Adipose tissue (tissue), 3 donors: ENCODE results near the gene SDC3. TPM values are rescaled to one million over a fixed set of nuclear protein-coding genes. Genes with fewer than 3 reads are reported as not detected.
"Not testable (repeated sequence)": the region's sequence is repeated elsewhere in the genome, so short reads cannot be mapped to it uniquely, and the experiment has no call there.

Experiments
- H3K27ac ChIP-seq: one replicate; pipeline ENCODE4 v1.5.1; 2013; ENCODE audit warnings: low read depth, low read length
- WGBS, 3 donors: extraction: QIAGEN DNeasy Blood & Tissue Kit; methylation state at CpG; one replicate each; pipeline ENCODE4 v1.1.7; 2013; 5-methylcytosine and 5-hydroxymethylcytosine counted together
- polyA plus RNA-seq, 3 donors: library from polyadenylated mRNA; stranded (reverse); fragments of 200-250 nt; gene quantifications; one replicate each; pipeline ENCODE4 v1.2.3, GENCODE V29; 2013
- donor health status: healthy with polysubstance abuse.
- donor health status: Bipolar disorder and iron deficiency.
- donor health status: healthy.

SDC3 gene
- polyA plus RNA-seq: 10 to 100 TPM in 2 of 3 donors, 1 to 10 TPM in 1; 5.7 to 29.0 (median 19.8) TPM

- 3 to 4% (median 4%) methylated on average over 32 to 64 of the region's 68 CpGs for WGBS, 3 donors
- H3K27ac ChIP-seq: no peak within 1 kb of the TSS
Observed at GRCh38 chr1:30908696-30909364, at the start of gene SDC3. TSS of gene SDC3 (minus strand) at chr1:30908758. CDS start at chr1:30908586, 172 bp downstream.

- no peak overlapping the region for H3K27ac ChIP-seq
- WGBS, 3 donors: 79 to 92% (median 91%) methylated on average over 4 of the region's 4 CpGs
Observed at GRCh38 chr1:30957560-30958222, 49.1 kb upstream of the SDC3 start.

GRCh38 chr1:30955448-30956015 lies 47.0 kb upstream of the SDC3 start:
- 24 to 46% (median 38%) methylated on average over 1 of the region's 1 CpG for WGBS, 3 donors
- H3K27ac ChIP-seq: no peak overlapping the region

- no peak overlapping the region for H3K27ac ChIP-seq
- WGBS, 3 donors: 93 to 94% (median 93%) methylated on average over 11 of the region's 11 CpGs
Observed at GRCh38 chr1:30953685-30954084, 45.1 kb upstream of the SDC3 start.

GRCh38 chr1:30952098-30952497 lies 43.5 kb upstream of the SDC3 start:
- 86 to 90% (median 90%) methylated on average over 5 of the region's 5 CpGs for WGBS, 3 donors
- H3K27ac ChIP-seq: no peak overlapping the region

- 72 to 96% (median 92%) methylated on average over 5 of the region's 5 CpGs for WGBS, 3 donors
Observed at GRCh38 chr1:30950700-30951099, 42.1 kb upstream of the SDC3 start.

GRCh38 chr1:30950053-30950452 lies 41.5 kb upstream of the SDC3 start:
- WGBS, 3 donors: 63 to 96% (median 93%) methylated on average over 5 of the region's 5 CpGs

More at GRCh38 chr1:30950700-30951099, 42.1 kb upstream of the SDC3 start:
- no peak overlapping the region for H3K27ac ChIP-seq

GRCh38 chr1:30949487-30949838 lies 40.9 kb upstream of the SDC3 start:
- WGBS, 3 donors: no CpG with 5 or more reads among the region's 1 CpG
- not testable (repeated sequence) for H3K27ac ChIP-seq

More at GRCh38 chr1:30950053-30950452, 41.5 kb upstream of the SDC3 start:
- no peak overlapping the region for H3K27ac ChIP-seq

GRCh38 chr1:30948813-30949486 lies 40.4 kb upstream of the SDC3 start:
- WGBS, 3 donors: 52 to 80% (median 76%) methylated on average over 1 of the region's 5 CpGs
- H3K27ac ChIP-seq: not testable (repeated sequence)

GRCh38 chr1:30948278-30948677 lies 39.7 kb upstream of the SDC3 start:
- 86 to 95% (median 91%) methylated on average over 3 of the region's 3 CpGs for WGBS, 3 donors

GRCh38 chr1:30947212-30947611 lies 38.7 kb upstream of the SDC3 start:
- no peak overlapping the region for H3K27ac ChIP-seq

More at GRCh38 chr1:30948278-30948677, 39.7 kb upstream of the SDC3 start:
- H3K27ac ChIP-seq: no peak overlapping the region

GRCh38 chr1:30942326-30942963 lies 33.9 kb upstream of the SDC3 start:
- whole genome bisulfite sequencing, 3 donors: 92 to 95% (median 92%) methylated on average over 7 of the region's 7 CpGs

GRCh38 chr1:30940541-30940940 lies 32.0 kb upstream of the SDC3 start:
- no peak overlapping the region for H3K27ac ChIP-seq

More at GRCh38 chr1:30942326-30942963, 33.9 kb upstream of the SDC3 start:
- no peak overlapping the region for H3K27ac ChIP-seq

GRCh38 chr1:30936541-30937171 lies 28.1 kb upstream of the SDC3 start:
- WGBS, 3 donors: 92 to 94% (median 93%) methylated on average over 20 of the region's 20 CpGs
- H3K27ac ChIP-seq: no peak overlapping the region

GRCh38 chr1:30935758-30936157 lies 27.2 kb upstream of the SDC3 start:
- WGBS, 3 donors: no CpG with 5 or more reads among the region's 4 CpGs

GRCh38 chr1:30934613-30935012 lies 26.1 kb upstream of the SDC3 start:
- H3K27ac ChIP-seq: no peak overlapping the region
- WGBS, 3 donors: 79 to 93% (median 80%) methylated on average over 3 of the region's 3 CpGs

More at GRCh38 chr1:30935758-30936157, 27.2 kb upstream of the SDC3 start:
- not testable (repeated sequence) for H3K27ac ChIP-seq

GRCh38 chr1:30933874-30934252 lies 25.3 kb upstream of the SDC3 start:
- 79 to 88% (median 82%) methylated on average over 4 of the region's 4 CpGs for WGBS, 3 donors
- no peak overlapping the region for H3K27ac ChIP-seq

- WGBS, 3 donors: 72 to 79% (median 77%) methylated on average over 6 of the region's 6 CpGs
- no peak overlapping the region for H3K27ac ChIP-seq
Observed at GRCh38 chr1:30930631-30931173, 22.1 kb upstream of the SDC3 start.
